Inferior parietal cortex (tissue), 1 donor: Measurements from ENCODE around the gene DESI1.
"Not testable (repeated sequence)": the region's sequence is repeated elsewhere in the genome, so short reads cannot be mapped to it uniquely, and the experiment has no call there.

Experiments
- DNase-seq: peaks from one replicate; pipeline ENCODE4 v3.0.0-alpha.2; 2016; ENCODE audit errors: extremely low spot score

The DESI1 gene

GRCh38 chr22:41585898-41586297 is 34.9 kb downstream of the DESI1 start:
- DNase-seq, result no peak

GRCh38 chr22:41584881-41585280 is 36.0 kb downstream of the DESI1 start:
- DNase-seq, result no peak

- no peak for DNase-seq
Measured at GRCh38 chr22:41582694-41583093, 38.1 kb downstream of the DESI1 start.

GRCh38 chr22:41579997-41580355 is 40.9 kb downstream of the DESI1 start:
- no peak for DNase-seq

GRCh38 chr22:41579297-41579996 is 41.4 kb downstream of the DESI1 start:
- no peak for DNase-seq

GRCh38 chr22:41578818-41579217 is 42.0 kb downstream of the DESI1 start:
- DNase-seq, result no peak

- no peak for DNase-seq
Measured at GRCh38 chr22:41578114-41578513, 42.7 kb downstream of the DESI1 start.

- no peak for DNase-seq
Measured at GRCh38 chr22:41576877-41577276, 44.0 kb downstream of the DESI1 start.

GRCh38 chr22:41575533-41575932 is 45.3 kb downstream of the DESI1 start:
- DNase-seq, result no peak

GRCh38 chr22:41574847-41575381 is 45.9 kb downstream of the DESI1 start:
- no peak for DNase-seq

- DNase-seq, result no peak
Measured at GRCh38 chr22:41573677-41574076, 47.2 kb downstream of the DESI1 start.

- not testable (repeated sequence) for DNase-seq
Measured at GRCh38 chr22:41572305-41572704, 48.5 kb downstream of the DESI1 start.

GRCh38 chr22:41571786-41572185 is 49.1 kb downstream of the DESI1 start:
- no peak for DNase-seq

GRCh38 chr22:41570221-41570620 is 50.6 kb downstream of the DESI1 start:
- no peak for DNase-seq

GRCh38 chr22:41568811-41569210 is 52.0 kb downstream of the DESI1 start:
- no peak for DNase-seq

GRCh38 chr22:41567512-41567768 is 53.4 kb downstream of the DESI1 start:
- DNase-seq, result no peak

GRCh38 chr22:41565403-41566054 is 55.3 kb downstream of the DESI1 start:
- no peak for DNase-seq

GRCh38 chr22:41564563-41564962 is 56.3 kb downstream of the DESI1 start:
- DNase-seq, result no peak

- no peak for DNase-seq
Measured at GRCh38 chr22:41563051-41563711, 57.7 kb downstream of the DESI1 start.

GRCh38 chr22:41562461-41562860 is 58.4 kb downstream of the DESI1 start:
- no peak for DNase-seq

GRCh38 chr22:41561788-41562187 is 59.1 kb downstream of the DESI1 start:
- no peak for DNase-seq

- no peak for DNase-seq
Measured at GRCh38 chr22:41561335-41561734, 59.5 kb downstream of the DESI1 start.

GRCh38 chr22:41560095-41560471 is 60.8 kb downstream of the DESI1 start:
- DNase-seq, result no peak
